IPS-15b (cell line): ENCODE measurements around the gene IL15RA.
A peak's percentile ranks its signal among the peaks of the same experiment; 100 is the strongest.

Source experiments
- H3K27me3 ChIP-seq: one replicate; pipeline ENCODE4 v1.6.1; 2013; ENCODE audit warnings: low read length; ENCODE audit not compliant: control insufficient read depth, insufficient read depth
- H3K36me3 ChIP-seq: one replicate; pipeline ENCODE4 v1.6.1; 2013; ENCODE audit warnings: low read length; ENCODE audit not compliant: control insufficient read depth, insufficient read depth
- H3K4me1 ChIP-seq: one replicate; pipeline ENCODE4 v1.6.1; 2013; ENCODE audit warnings: mild to moderate bottlenecking, low read length; ENCODE audit not compliant: control insufficient read depth, insufficient read depth
- H3K4me3 ChIP-seq: one replicate; pipeline ENCODE4 v1.5.1; 2013; ENCODE audit warnings: low read depth, low read length
- H3K9ac ChIP-seq: one replicate; pipeline ENCODE4 v1.6.1; 2013; ENCODE audit warnings: low read depth, mild to moderate bottlenecking, low read length
- H3K9me3 ChIP-seq: one replicate; pipeline ENCODE4 v1.6.1; 2013; ENCODE audit warnings: mild to moderate bottlenecking, low read length; ENCODE audit not compliant: control insufficient read depth, insufficient read depth

Gene IL15RA

DNA sequence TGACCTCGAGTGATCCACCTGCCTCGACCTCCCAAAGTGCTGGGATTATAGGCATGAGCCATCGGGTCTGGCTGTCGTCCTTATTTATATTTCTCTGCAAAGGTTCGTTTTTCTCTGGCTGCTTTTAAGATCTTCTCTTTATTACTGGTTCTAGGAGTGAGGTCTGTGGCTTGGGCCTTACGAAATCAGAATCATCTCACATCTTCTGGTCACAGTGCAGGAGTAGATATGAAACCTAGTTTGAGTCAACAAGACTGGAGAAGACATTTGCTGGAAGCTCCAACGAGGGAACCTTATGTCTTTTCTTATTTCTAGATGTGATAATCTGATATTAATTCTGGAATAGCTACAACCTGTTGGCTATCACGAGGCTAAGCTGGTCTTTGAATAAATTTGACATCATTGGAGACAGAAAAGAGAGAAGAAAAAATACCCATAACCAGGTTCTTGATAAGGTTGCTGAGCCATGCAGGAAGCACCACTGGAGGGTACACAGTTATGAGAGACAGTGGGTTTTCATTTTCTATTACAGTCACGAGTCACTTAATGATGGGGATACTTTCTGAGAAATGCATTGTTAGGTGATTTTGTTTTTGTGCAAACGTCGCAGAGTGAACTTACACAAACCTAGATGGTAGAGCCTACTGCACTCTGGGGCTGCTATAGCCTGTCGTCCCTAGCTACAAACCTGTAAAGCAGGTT lies 25.6 kb upstream of the IL15RA start:
- Histone ChIP-seq H3K36me3 (no peaks in the 10 kb centered on the region), H3K4me1 (no peaks in the 10 kb centered on the region), H3K4me3 (no peak overlapping the region), H3K9me3 (no peaks in the 10 kb centered on the region), H3K9ac (no peak overlapping the region), H3K27me3 (no peaks in the 10 kb centered on the region)

DNA sequence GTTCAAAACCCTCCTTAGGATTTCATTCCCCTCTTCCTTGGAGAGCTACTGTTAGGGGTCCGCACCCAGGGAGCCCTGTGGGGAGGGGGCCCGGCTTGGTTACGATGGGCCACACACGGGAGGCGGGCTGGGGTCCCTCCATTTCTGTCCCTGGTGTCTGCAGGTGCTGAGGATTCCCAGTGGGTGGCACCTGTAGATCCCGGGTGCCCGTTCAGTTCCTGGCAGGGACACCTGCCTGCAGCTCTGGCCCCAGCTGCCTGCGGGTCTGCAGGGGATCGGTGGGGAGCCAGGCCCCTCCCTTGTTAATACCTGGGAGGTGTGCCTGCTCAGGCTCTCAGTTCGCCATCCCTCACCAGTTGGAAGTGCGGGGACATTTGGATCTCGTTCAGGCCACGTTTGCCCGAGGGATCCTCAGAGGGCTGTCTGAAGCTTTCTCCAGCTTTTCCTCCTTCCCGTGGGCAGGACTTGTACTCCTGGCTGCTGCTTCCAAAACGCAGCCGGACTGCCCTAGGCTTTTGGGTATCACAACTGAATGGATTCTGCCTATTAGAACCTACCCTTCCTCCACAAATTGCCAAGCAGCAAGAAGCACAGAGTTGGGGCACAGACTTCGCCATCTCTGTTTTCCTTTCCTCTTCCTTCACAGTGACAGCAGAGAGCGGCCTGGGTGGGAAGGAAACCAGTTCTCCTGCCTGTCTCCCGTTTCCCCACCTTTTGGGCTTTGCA lies 22.3 kb upstream of the IL15RA start:
- H3K4me3 ChIP-seq, result no peak overlapping the region
- no peaks in the 10 kb centered on the region for H3K27me3 ChIP-seq
- H3K36me3 ChIP-seq, result no peaks in the 10 kb centered on the region
- H3K9ac ChIP-seq, result no peak overlapping the region
- H3K4me1 ChIP-seq, result peaks cover 8% of the 10 kb centered on the region
- H3K9me3 ChIP-seq, result no peaks in the 10 kb centered on the region

DNA sequence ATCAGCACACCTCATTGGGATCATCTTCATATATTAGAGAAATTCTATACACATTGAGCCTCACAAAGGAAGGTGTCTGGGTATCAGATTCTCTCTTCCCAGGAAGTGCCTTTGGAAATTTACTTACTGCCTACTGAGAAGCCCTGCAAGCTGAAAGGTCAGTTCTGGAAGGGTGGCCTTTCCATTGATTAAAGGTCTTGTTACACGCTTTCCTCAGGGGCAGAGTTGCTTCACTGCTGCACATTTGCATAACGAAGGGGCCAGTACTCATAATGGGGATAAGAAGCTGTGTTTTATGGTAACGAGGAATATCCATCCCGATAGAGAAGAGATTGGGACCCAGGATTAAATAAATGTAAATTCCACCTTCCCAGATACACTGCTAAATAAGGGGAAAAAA lies 19.4 kb upstream of the IL15RA start:
- H3K4me1 ChIP-seq, result peaks cover 8% of the 10 kb centered on the region
- H3K27me3 ChIP-seq, result no peaks in the 10 kb centered on the region
- H3K9me3 ChIP-seq, result no peaks in the 10 kb centered on the region
- H3K4me3 ChIP-seq, result no peak overlapping the region
- no peak overlapping the region for H3K9ac ChIP-seq
- H3K36me3 ChIP-seq, result no peaks in the 10 kb centered on the region

DNA sequence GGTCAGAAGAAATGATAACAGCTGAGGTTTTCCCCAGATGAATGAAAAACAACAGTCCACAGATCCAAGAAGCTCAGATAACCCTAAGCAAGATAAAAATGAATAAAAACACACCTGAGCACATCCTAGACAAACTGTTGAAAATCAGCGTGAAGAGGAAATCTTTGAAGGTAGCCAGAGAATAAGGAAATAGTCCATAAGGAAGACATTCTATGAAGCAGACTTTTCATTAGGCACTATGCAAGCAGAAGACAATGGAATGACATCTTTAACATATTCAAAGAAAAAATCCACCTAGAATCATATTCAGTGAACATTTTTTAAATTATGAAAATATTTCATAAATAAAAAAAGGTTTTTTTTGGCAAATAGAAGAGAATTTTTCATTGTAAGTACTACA lies 15.1 kb upstream of the IL15RA start:
- peaks cover 3% of the 10 kb centered on the region for H3K9me3 ChIP-seq
- no peaks in the 10 kb centered on the region for H3K36me3 ChIP-seq

DNA sequence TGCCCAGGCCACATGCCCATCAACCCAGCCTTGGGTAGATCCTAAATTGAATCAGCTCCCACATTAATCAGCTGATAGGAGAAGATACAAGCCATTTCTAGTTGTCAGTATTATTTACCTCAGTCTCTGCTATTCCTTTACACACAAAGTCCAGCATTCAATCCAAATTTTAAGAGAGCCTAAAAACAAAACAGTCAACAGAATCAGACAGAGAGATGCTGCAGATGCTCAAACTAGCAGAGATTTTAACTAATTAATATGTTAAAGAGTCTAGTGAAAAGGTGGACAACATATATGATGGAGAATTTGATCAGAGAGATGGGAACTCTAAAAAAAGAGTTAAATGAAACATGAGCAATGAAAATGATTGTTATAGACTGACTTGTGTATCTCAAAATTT lies 14.4 kb upstream of the IL15RA start:
- Histone ChIP-seq H3K4me1 (peaks cover 3% of the 10 kb centered on the region), H3K27me3 (no peaks in the 10 kb centered on the region), H3K4me3 (no peak overlapping the region), H3K9me3 (peaks cover 3% of the 10 kb centered on the region), H3K9ac (no peak overlapping the region), H3K36me3 (no peaks in the 10 kb centered on the region)

More for the DNA sequence above, 15.1 kb upstream of the IL15RA start:
- Histone ChIP-seq H3K9ac (no peak overlapping the region), H3K27me3 (no peaks in the 10 kb centered on the region), H3K4me3 (no peak overlapping the region), H3K4me1 (peaks cover 8% of the 10 kb centered on the region)

DNA sequence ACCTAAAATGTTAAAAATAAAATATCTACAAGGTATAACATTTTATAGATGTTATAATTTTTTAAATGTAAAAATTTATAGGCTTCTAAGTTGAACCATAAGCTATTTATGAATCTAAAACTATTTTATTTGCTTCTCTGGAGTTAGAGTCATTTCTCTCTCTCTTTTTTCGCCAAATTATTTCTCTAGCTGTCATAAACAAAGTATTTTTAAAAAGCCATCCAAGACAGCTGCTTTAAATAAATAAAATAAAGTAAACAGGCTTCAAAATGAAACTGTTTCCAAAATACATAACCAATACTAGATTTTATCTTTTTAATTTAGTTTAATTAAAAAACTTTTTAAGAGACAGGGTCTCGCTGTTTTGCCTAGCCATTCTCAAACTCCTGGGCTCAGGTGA lies 12.4 kb upstream of the IL15RA start:
- no peaks in the 10 kb centered on the region for H3K36me3 ChIP-seq
- H3K4me1 ChIP-seq, result no peaks in the 10 kb centered on the region
- no peaks in the 10 kb centered on the region for H3K27me3 ChIP-seq
- peaks cover 3% of the 10 kb centered on the region for H3K9me3 ChIP-seq
- no peak overlapping the region for H3K9ac ChIP-seq
- H3K4me3 ChIP-seq, result no peak overlapping the region

DNA sequence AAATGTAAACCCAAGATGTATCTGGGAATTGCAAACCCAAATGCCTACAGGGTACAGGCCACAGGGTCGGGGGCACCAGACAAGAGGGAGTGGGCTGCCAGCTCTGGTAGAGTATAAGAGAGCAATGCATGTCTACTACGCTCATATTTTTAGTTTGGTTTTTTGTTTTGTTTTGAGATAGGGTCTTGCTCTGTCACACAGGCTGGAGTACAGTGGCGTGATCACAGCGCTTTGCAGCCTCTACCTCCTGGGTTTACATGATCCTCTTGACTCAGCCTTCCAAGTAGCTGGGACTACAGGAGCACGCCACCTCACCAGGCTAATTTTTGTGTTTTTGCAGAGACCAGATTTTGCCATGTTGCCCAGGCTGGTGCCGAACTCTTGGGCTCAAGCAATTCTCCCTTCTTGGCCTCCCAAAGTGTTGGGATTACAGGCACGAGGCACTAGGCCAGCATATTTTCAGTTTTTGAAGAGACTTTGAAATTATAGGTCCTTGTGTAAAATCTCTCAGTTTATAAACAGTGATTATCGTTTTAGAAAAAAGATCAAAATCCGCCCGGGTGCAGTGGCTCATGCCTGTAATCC lies 11.1 kb upstream of the IL15RA start:
- no peaks in the 10 kb centered on the region for H3K27me3 ChIP-seq
- H3K4me1 ChIP-seq, result no peaks in the 10 kb centered on the region
- peaks cover 3% of the 10 kb centered on the region for H3K9me3 ChIP-seq
- H3K4me3 ChIP-seq, result no peak overlapping the region
- H3K36me3 ChIP-seq, result no peaks in the 10 kb centered on the region
- H3K9ac ChIP-seq, result no peak overlapping the region

DNA sequence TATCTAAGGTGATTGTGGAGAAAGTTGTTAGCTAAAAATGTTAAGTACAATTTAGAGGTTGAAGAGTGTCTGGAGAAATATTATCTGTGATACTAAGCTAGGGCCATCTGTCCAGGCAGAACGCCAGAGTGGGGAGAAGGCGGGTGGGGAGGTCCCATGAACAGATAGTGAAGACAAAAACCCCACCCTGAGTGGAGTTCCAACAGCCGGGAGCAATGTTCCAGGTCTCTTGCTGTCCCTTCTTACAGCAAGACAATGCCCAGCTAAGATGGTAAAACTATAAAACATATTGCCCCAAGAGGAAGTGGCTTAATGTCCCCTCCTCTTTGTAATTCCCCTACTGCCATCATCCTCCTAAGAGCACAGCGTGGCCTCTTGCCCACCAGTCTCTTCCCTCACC lies 10.4 kb upstream of the IL15RA start:
- Histone ChIP-seq H3K4me1 (no peaks in the 10 kb centered on the region), H3K9me3 (peaks cover 3% of the 10 kb centered on the region), H3K4me3 (no peak overlapping the region), H3K27me3 (no peaks in the 10 kb centered on the region), H3K9ac (no peak overlapping the region), H3K36me3 (no peaks in the 10 kb centered on the region)

DNA sequence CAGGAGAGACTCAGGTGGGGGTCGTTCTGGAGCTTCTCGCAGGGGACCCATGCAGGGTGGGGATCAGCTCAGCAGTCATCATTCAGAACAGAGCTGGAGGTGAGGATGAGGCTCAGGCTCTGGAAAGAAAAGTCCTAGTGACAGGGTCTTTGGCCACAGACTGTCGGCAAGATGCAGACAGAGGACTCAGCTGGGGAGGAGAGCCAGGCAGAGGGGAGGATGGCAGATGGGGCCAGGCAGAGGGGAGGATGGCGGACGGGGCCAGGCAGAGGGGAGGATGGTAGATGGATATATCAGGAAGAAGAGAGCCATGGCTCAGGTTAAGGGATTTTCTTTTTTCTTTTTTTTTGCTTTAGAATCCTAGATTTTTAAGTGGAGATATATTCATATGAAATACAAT lies 7.7 kb upstream of the IL15RA start:
- Histone ChIP-seq H3K36me3 (no peaks in the 10 kb centered on the region), H3K4me3 (no peak overlapping the region), H3K4me1 (no peaks in the 10 kb centered on the region), H3K27me3 (peaks cover 10% of the 10 kb centered on the region), H3K9ac (no peak overlapping the region), H3K9me3 (no peaks in the 10 kb centered on the region)

DNA sequence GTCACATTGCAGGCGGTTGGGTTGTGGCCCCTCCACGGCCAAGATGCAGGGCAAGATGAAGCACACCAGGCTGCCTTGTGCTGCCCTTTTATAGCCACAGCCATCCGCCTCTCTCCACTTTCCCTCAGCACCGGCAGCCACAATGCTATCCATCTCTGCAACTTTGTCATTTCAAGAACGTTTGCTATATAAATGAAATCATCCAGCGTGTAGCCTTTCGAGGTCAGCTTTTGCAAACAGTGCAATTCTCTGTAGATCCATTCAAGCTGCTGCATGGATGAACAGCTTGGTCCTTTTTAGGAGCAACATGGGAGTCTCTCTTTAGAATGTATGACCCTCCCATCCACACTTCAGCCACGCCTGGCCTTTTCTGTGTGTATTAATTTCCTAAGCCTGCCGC lies 6.4 kb upstream of the IL15RA start:
- peaks cover 18% of the 10 kb centered on the region for H3K27me3 ChIP-seq
- no peaks in the 10 kb centered on the region for H3K9me3 ChIP-seq
- H3K36me3 ChIP-seq, result no peaks in the 10 kb centered on the region
- H3K4me1 ChIP-seq, result no peaks in the 10 kb centered on the region
- H3K9ac ChIP-seq, result no peak overlapping the region
- H3K4me3 ChIP-seq, result no peak overlapping the region

DNA sequence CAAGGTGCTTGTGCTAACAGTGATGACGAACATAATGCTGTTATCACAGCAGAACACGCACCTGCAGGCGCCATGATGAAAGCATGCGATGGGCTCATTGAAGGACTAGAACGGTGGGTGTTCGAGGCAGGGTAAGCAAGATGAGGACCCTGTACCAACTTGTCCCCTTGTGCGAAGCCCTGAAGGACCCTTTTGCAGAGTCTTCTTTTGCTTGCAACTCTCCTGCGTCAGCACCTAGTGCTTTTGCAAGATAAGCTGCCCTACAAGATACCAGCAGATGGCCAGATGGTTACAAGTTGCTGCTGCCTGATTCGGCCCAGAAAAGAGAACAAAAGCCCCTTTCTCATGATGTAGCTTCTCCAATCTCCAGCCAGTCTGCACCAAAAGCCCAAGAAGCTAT lies 4.2 kb upstream of the IL15RA start:
- H3K9ac ChIP-seq, result no peak overlapping the region
- no peaks in the 10 kb centered on the region for H3K9me3 ChIP-seq
- peaks cover 30% of the 10 kb centered on the region for H3K27me3 ChIP-seq
- no peaks in the 10 kb centered on the region for H3K4me1 ChIP-seq
- H3K4me3 ChIP-seq, result no peak overlapping the region
- H3K36me3 ChIP-seq, result no peaks in the 10 kb centered on the region

DNA sequence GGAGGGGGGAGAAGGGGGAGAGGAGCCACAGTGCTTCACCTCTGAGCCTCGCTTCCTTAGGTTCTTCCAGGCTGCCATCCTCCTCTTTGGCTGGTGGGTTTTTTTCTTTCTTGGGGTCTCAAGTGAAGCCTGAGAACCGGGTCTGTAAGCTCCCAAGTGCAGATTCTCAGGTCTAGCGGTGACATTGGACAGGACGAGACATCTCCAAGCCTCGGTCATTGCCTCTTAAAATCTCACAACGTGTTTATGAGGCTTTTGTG lies 817 bp upstream of the IL15RA start:
- H3K27me3 ChIP-seq, result peaks cover 45% of the 10 kb centered on the region
- H3K9me3 ChIP-seq, result no peaks in the 10 kb centered on the region
- no peaks in the 10 kb centered on the region for H3K4me1 ChIP-seq
- H3K9ac ChIP-seq, result no peak overlapping the region
- H3K4me3 ChIP-seq, result peak overlapping the region; percentile 80
- no peaks in the 10 kb centered on the region for H3K36me3 ChIP-seq
